Measurements from ENCODE around the gene ABCB11.
"Not testable (repeated sequence)": the region's sequence is repeated elsewhere in the genome, so short reads cannot be mapped to it uniquely, and the experiment has no call there.

ABCB11 gene

GRCh38 chr2:168971261-168971660 lies 59.9 kb downstream of the ABCB11 start:
- DNase-seq (ENCODE audit: low spot score): no peak

GRCh38 chr2:168970711-168971233 lies 60.4 kb downstream of the ABCB11 start:
- no peak for DNase-seq (ENCODE audit: low spot score)

GRCh38 chr2:168969865-168970264 lies 61.3 kb downstream of the ABCB11 start:
- no peak for DNase-seq (ENCODE audit: low spot score)

DNA sequence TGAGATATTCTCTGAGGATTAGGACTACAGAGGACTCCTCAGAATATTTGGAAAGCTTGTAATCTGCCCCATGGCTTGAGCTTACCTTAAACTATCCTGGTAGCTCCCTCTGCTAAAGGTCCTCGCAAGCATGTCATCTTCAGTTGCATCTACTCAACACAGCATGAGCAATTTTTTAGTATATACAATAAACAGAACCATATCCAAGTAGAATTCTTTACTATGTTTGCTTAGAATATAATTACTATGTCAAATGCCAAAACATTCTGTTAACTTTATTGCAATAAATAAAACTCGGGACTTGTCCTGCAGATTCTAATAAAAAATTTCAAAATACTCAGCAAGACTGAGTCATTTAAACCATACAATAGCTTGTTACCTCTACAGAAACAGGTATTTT lies 62.8 kb downstream of the ABCB11 start:
- no peak for DNase-seq (ENCODE audit: low spot score)

GRCh38 chr2:168964251-168964807 lies 66.8 kb downstream of the ABCB11 start:
- DNase-seq (ENCODE audit: low spot score): no peak

GRCh38 chr2:168962636-168963035 lies 68.5 kb downstream of the ABCB11 start:
- no peak for DNase-seq (ENCODE audit: low spot score)

GRCh38 chr2:168961450-168962229 lies 69.5 kb downstream of the ABCB11 start:
- DNase-seq (ENCODE audit: low spot score): peak; percentile 91

DNA sequence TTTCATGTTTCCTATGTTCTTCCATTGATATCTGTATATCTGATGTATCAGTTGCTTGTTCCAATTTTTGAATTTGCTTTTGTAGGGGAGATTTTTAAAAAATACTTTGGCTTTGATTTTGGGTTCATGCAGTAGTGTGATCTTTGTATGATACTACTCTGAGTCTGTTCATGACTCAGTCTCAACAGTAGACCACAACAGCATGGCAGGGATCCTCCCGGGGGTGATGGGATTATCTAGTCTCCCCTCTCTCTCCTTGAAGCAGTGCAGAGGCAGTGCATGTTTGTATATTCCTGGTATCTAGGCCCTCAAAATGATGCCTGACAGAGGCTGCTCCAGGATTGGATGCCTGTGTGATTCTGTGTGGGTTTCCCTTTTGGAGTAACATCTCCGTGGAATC lies 74.7 kb downstream of the ABCB11 start:
- DNase-seq (ENCODE audit: low spot score): no peak

DNA sequence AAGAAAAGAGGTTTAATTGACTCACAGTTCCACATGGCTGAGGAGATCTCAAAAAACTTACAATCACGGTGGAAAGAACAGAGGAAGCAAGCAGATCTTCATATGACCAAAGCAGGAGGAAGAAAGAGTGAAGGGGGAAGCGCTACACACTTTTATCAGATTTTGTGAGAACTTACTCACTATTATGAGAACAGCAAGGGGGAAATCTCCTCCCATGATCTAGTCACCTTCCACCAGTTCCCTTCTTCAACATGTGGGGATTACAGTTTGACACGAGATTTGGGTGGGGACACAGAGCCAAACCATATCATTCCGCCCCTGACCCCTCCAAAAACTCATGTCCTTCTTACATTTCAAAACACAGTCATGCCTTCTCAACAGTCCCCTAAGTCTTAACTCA lies 75.8 kb downstream of the ABCB11 start:
- DNase-seq (ENCODE audit: low spot score): no peak

- no peak for DNase-seq (ENCODE audit: low spot score)
Observed at GRCh38 chr2:168954256-168954655, 76.9 kb downstream of the ABCB11 start.

DNA sequence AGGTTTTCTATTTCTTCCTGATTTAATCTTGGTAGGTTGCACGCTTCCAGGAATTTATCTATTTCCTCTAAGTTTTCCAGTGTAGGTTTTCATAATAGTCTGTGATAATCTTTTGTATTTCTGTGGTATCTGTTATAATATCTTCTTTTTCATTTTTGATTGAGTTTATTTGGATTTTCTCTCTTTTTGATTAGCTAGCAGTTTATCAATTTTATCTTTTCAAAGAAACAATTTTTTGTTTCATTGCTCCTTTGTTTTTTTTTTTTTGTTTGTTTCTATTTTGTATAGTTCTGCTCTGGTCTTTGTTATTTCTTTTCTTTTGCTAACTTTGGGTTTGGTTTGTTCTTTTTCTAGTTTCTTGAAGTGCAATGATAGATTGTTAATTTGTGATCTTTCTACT lies 78.7 kb downstream of the ABCB11 start:
- no peak for DNase-seq (ENCODE audit: low spot score)

DNA sequence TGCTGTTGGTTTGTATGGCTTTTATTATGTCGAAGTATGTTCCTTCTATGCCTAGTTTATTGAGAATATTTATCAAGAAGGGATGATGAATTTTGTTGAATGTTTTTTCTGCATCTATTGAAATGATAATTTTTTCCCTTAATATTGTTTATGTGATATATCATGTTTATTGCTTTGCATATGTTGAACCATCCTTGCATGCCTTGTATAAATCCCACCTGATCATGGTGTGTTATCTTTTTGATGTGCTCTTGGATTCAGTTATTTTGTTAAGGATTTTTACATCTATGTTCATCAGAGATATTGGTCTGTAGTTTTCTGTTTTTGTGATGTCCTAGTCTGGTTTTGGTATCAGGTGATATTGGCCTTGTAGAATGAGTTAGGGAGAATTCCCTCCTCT lies 79.3 kb downstream of the ABCB11 start:
- no peak for DNase-seq (ENCODE audit: low spot score)

GRCh38 chr2:168949324-168949723 lies 81.8 kb downstream of the ABCB11 start:
- DNase-seq (ENCODE audit: low spot score): no peak

DNA sequence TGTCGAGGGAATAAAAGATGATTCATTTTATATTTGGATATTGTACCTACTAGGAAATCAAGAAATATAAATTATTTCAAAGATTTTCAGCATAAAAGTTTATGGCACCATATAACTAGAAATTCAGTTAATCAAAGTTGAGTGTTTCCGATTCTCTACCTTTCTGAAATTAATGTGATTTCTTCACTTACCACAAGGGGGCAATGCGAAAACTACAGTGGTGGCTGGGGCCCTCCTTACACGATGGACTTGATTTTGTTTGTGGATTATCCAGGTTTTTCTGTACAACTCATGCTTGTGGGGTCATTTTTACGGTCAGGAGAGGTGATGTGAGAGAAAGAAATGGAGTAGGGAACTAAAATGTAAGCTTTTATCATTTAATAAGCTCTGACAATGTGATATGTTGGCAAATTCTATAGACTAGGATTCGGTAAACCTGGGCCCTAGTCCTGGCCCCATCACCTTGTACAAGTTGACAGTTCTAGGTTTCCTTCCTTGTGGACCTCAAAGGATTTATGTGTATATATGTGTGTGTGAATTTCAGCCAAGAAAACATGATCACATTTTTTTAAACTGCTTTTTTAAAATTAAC lies 82.4 kb downstream of the ABCB11 start:
- DNase-seq (ENCODE audit: low spot score): no peak

DNA sequence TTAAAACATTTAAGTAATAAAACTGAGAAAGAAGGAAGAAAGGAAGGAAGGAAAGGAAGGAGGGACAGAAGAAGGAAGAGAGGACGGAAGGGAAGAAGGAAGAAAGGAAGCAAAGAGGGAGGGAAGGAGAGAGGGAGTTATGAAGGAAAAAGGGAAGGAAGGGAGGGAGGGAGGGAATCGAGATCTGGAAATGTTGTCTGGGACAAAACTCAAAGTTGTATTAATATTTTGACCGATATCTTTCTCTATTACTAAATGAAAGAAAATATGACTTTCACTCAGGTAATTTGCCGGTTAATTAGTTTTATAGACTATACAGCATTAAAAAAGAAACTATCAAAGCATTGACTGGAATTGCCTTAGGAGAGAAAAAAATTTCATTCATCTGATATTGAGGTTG lies 85.6 kb downstream of the ABCB11 start:
- no peak for DNase-seq (ENCODE audit: low spot score)

DNA sequence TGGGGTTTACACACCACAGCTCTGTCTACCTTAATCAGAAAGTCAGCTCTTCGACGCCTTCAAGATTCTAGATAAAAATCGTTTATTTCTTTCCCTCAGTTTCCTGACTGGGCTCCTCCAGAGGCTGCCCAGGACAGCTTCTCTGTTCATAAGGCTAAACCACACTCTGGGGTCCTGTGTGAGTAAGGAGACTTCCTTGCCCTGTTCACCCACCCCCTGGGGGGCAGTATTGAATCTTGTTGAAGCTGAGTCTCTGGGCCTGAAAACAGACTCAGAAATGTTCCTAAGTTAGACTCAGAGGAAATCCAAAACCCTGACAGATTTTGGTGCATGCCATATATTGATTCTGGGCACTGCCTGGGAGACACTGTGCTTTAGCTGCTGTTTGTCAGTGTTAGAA lies 87.1 kb downstream of the ABCB11 start:
- no peak for DNase-seq (ENCODE audit: low spot score)

GRCh38 chr2:168941297-168941696 lies 89.8 kb downstream of the ABCB11 start:
- DNase-seq (ENCODE audit: low spot score): no peak

DNA sequence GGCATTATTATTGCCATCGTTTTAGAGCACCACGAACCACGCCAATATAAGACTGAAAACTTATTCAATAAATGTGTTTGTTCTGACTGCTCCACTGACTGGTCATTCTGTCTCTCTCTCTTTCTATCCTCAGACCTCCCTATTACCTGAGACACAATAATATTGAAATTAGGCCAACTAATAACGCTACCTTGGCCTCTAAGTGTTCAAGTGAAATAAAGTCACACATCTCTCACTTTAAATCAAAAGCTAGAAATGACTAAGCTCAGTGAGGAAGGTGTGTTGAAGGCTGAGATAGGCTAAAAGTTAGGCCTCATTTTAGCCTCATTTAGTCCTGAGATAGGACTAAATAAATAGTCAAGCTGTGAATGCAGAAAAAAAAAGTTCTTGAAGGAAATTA lies 91.2 kb downstream of the ABCB11 start:
- no peak for DNase-seq (ENCODE audit: low spot score)

DNA sequence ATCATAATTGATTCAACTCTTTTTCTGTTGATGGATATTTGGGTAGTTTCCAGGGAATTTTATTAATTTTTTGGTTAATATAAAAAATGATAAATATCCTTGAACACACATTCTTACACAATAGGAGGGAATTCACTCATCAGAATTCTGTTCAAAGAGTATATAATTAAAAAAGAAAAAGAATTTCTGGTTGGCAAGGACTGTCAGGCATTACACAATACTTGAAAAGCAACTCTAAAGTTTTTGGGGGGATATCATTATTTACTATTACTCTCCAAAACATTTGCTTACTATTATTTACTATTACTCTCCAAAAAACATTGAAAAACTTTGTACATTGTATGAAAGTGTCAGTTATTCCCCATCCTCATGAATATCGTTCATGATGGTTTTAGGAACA lies 92.1 kb downstream of the ABCB11 start:
- no peak for DNase-seq (ENCODE audit: low spot score)

DNA sequence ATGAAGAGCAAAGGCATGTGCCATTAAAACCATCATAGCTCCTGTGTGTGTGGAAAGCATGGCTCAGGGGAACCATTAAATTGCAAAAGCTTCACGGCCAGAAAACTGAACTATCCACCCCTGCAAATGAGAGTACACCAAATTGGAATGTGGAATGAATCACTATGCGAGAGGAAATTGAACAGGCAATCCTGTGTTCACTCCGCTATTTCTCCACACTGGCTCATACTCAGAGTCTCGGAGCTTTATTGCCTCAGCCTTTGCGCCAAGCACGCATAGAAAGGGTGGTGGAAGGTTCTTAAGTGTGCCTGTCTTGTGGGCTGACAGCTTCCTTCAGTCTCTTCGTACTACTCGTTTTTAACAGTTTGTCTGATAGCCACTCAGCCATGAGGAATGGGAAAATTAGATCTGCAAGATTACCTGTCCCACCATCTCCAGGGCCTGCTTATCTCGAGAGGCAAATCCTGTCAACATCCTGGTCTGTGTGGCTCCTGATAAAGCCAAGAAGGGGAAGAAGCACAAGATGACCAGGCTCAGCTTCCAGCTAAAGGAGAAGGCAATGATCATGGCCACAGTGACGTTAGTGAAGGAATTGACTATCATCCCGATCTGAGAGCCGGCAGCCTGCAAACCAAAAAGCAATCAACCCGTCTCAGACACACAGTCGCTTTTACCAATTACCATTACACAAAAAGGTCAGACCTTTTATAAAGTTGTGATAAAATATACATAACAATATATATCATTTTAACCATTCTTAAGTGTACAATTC lies 95.1 kb downstream of the ABCB11 start:
- DNase-seq (ENCODE audit: low spot score): no peak

GRCh38 chr2:168934826-168935225 lies 96.3 kb downstream of the ABCB11 start:
- no peak for DNase-seq (ENCODE audit: low spot score)

- not testable (repeated sequence) for DNase-seq (ENCODE audit: low spot score)
Observed at GRCh38 chr2:168932174-168932573, 99.0 kb downstream of the ABCB11 start.

DNA sequence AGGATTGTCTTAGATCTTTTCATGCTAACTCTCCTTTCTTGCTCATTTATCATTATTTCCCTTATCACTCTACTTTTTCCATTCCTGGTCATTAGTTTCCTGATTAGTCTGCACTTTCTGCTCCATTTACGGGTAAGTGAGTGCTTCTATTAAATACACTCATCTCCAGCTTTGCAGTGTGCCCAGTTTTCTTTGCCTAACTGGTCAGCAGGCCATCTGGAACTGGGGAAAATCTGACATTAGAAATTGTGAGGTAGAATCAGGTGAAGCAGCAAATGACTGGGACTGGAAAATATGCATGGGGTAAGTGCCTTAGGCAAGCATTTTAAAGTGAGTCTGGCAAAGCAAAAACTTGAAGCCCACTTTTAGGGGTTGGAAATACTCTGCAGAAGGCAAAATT lies 100.9 kb downstream of the ABCB11 start:
- DNase-seq (ENCODE audit: low spot score): no peak

Data from pons (tissue), 1 donor.